PC-3 (cell line): Measurements from ENCODE around the gene TACR2. TPM values are rescaled to one million over a fixed set of nuclear protein-coding genes. Genes with fewer than 3 reads are reported as not detected.

Experiments
- ATAC-seq: fragments of 200-7000 bp; cut with Tn5 transposase; 2 replicates; pipeline ENCODE4 v1.9.1; 2020; ENCODE audit warnings: mild to moderate bottlenecking, moderate library complexity
- BruUV-seq: library from RNA; stranded (reverse); fragments of 400-500 nt; replicated peaks from 2 replicates; lab custom pipeline; 2021; lab: Mats Ljungman, UMichigan
- CTCF ChIA-PET: fragments of 300-600 bp; sonication (Branson Sonifier 250); formaldehyde crosslinking; loops from one replicate; lab custom pipeline; 2022; ENCODE audit warnings: antibody characterized with exemption; lab: Charles Lee
- POLR2A ChIA-PET: fragments of 300-600 bp; sonication (Branson Sonifier 250); formaldehyde crosslinking; loops from one replicate; lab custom pipeline; 2022; ENCODE audit warnings: antibody characterized with exemption; ENCODE audit not compliant: unreplicated experiment; lab: Charles Lee
- DNase-seq: peaks from one replicate; pipeline ENCODE4 v3.0.0-alpha.2; 2015
- H2AFZ ChIP-seq: fragments of 300-600 bp; sonication (generic); 2 replicates; pipeline ENCODE4 v1.6.0; 2016; ENCODE audit warnings: antibody characterized with exemption, low read length
- H3F3A ChIP-seq: fragments of 300-600 bp; sonication (generic); one replicate; pipeline ENCODE4 v1.6.0; 2017; ENCODE audit warnings: antibody characterized with exemption, low read length, control low read depth, mild to moderate bottlenecking; ENCODE audit not compliant: unreplicated experiment
- H3K27ac ChIP-seq: fragments of 300-600 bp; sonication (generic); 2 replicates; pipeline ENCODE4 v1.5.1; 2016; ENCODE audit warnings: mild to moderate bottlenecking, low read length
- H3K27me3 ChIP-seq: fragments of 300-600 bp; sonication (generic); 2 replicates; pipeline ENCODE4 v1.6.1; 2016; ENCODE audit warnings: low read length, mixed read lengths
- H3K36me3 ChIP-seq: fragments of 300-600 bp; sonication (generic); 2 replicates; pipeline ENCODE4 v1.6.1; 2016; ENCODE audit warnings: low read depth, mixed run types, low read length, mixed read lengths
- H3K4me1 ChIP-seq: fragments of 300-600 bp; sonication (generic); 2 replicates; pipeline ENCODE4 v1.5.1; 2016; ENCODE audit warnings: low read length; ENCODE audit not compliant: insufficient read depth
- H3K4me2 ChIP-seq: fragments of 300-600 bp; sonication (generic); 2 replicates; pipeline ENCODE4 v1.6.0; 2016; ENCODE audit warnings: low read length
- H3K4me3 ChIP-seq: fragments of 300-600 bp; sonication (generic); 2 replicates; pipeline ENCODE4 v1.5.1; 2016; ENCODE audit warnings: mild to moderate bottlenecking, low read length, mixed read lengths
- H3K79me2 ChIP-seq: fragments of 300-600 bp; sonication (generic); 2 replicates; pipeline ENCODE4 v1.6.1; 2017; ENCODE audit warnings: low read length, mixed read lengths
- H3K9ac ChIP-seq: fragments of 300-600 bp; sonication (generic); 2 replicates; pipeline ENCODE4 v1.6.0; 2016; ENCODE audit warnings: mild to moderate bottlenecking, low read length
- H3K9me2 ChIP-seq: fragments of 300-600 bp; sonication (generic); replicated peaks from 2 replicates; pipeline ENCODE4 v1.6.1; 2016; ENCODE audit warnings: mixed run types, low read length, mixed read lengths
- H3K9me3 ChIP-seq: fragments of 300-600 bp; sonication (generic); 2 replicates; pipeline ENCODE4 v1.6.1; 2016; ENCODE audit warnings: low read length, mixed read lengths
- H4K20me1 ChIP-seq: fragments of 300-600 bp; sonication (generic); 2 replicates; pipeline ENCODE4 v1.6.1; 2016; ENCODE audit warnings: low read length, mixed read lengths
- EZH2 ChIP-seq: fragments of 300-600 bp; sonication (generic); IDR thresholded peaks from one replicate; pipeline ENCODE4 v1.6.1; 2017; ENCODE audit warnings: antibody characterized with exemption, mild to moderate bottlenecking, low read length; ENCODE audit not compliant: unreplicated experiment
- EZH2phosphoT487 ChIP-seq: fragments of 300-600 bp; sonication (generic); IDR thresholded peaks from 2 replicates; pipeline ENCODE4 v1.6.1; 2018; ENCODE audit warnings: mild to moderate bottlenecking, antibody characterized with exemption, low read length, borderline replicate concordance
- intact Hi-C: fragments of 100-400 bp; cut with micrococcal nuclease; formaldehyde crosslinking; loops from 2 replicates; pipeline ENCODE4 v1.9.0; 2023
- total RNA-seq: library from RNA; depleted of rRNA; stranded (reverse); fragments of >200 nt; gene quantifications from 2 replicates; pipeline ENCODE4 v1.2.3, GENCODE V29; 2014
- TF ChIP-seq, protein P1 (sequence below): fragments of 300-600 bp; sonication (generic); conservative IDR thresholded peaks from 2 replicates; pipeline ENCODE4 v1.5.1; 2017; ENCODE audit warnings: antibody characterized with exemption, low read depth, mild to moderate bottlenecking, low read length

TACR2 gene
- total RNA-seq, 1 experiment from 2014 or later: 0.40 TPM

- Histone ChIP-seq H3K4me2 (no peak overlapping the region), H3K9me2 (no peaks in the 10 kb centered on the region), H4K20me1 (no peaks in the 10 kb centered on the region; the same call in 1 of the 2 replicates), H3K27me3 (no peaks in the 10 kb centered on the region), H3K79me2 (peaks cover 48% of the 10 kb centered on the region), H2AFZ (no peak overlapping the region), H3F3A (peaks cover 5% of the 10 kb centered on the region), H3K9me3 (no peaks in the 10 kb centered on the region), H3K27ac (no peak overlapping the region), H3K4me3 (no peak overlapping the region), H3K9ac (no peak overlapping the region), H3K36me3 (no peaks in the 10 kb centered on the region; the same call in 1 of the 2 replicates), H3K4me1 (peaks cover 46% of the 10 kb centered on the region)
- no peak for TF ChIP-seq EZH2phosphoT487
- TF ChIP-seq EZH2: no peak
- TF ChIP-seq, protein P1, sequence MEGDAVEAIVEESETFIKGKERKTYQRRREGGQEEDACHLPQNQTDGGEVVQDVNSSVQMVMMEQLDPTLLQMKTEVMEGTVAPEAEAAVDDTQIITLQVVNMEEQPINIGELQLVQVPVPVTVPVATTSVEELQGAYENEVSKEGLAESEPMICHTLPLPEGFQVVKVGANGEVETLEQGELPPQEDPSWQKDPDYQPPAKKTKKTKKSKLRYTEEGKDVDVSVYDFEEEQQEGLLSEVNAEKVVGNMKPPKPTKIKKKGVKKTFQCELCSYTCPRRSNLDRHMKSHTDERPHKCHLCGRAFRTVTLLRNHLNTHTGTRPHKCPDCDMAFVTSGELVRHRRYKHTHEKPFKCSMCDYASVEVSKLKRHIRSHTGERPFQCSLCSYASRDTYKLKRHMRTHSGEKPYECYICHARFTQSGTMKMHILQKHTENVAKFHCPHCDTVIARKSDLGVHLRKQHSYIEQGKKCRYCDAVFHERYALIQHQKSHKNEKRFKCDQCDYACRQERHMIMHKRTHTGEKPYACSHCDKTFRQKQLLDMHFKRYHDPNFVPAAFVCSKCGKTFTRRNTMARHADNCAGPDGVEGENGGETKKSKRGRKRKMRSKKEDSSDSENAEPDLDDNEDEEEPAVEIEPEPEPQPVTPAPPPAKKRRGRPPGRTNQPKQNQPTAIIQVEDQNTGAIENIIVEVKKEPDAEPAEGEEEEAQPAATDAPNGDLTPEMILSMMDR: no peak
- no peak for DNase-seq
- no peak for ATAC-seq
- no TSS peak for BruUV-seq
- intact Hi-C loops: no loop called here
- CTCF ChIA-PET: interaction anchor here (0.6 kb wide), 1 partner anchor 17 kb away, joined by 3 read pairs; no protein-coding TSS in a partner anchor
- POLR2A ChIA-PET: no interaction called here
Observed at GRCh38 chr10:69358148-69358795, 58.4 kb downstream of the TACR2 start.

DNA sequence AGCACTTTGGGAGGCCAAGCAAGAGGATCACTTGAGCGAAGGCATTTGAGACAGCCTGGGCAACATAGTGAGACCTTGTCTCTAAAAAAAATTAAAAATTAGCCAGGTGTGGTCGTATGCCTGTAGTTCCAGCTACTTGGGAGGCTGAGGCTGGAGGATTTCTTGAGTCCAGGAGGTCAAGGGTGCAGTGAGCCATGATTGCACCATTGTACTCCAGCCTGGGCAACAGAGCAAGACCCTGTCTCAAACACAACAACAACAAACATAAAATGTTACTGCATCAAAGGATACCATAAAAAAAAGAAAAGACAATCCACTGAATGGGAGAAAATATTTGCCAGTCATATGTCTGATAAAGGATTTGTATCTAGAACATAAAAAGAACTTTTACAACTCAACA is 60.5 kb downstream of the TACR2 start:
- ChIA-PET CTCF (no interaction called here), POLR2A (no interaction called here)
- Histone ChIP-seq H3K4me3 (no peak overlapping the region), H3K4me2 (no peak overlapping the region), H4K20me1 (no peaks in the 10 kb centered on the region; the same call in 1 of the 2 replicates), H3K36me3 (no peaks in the 10 kb centered on the region; the same call in 1 of the 2 replicates), H3K9me3 (no peaks in the 10 kb centered on the region), H3K9me2 (no peaks in the 10 kb centered on the region), H3K9ac (no peak overlapping the region), H3F3A (peaks cover 3% of the 10 kb centered on the region), H3K27ac (no peak overlapping the region), H3K27me3 (no peaks in the 10 kb centered on the region), H3K79me2 (peaks cover 49% of the 10 kb centered on the region), H2AFZ (no peak overlapping the region), H3K4me1 (peaks cover 37% of the 10 kb centered on the region)
- intact Hi-C loops: no loop called here
- DNase-seq (no peak), ATAC-seq (no peak)
- no TSS peak for BruUV-seq
- TF ChIP-seq, protein P1: no peak
- no peak for TF ChIP-seq EZH2
- no peak for TF ChIP-seq EZH2phosphoT487

- POLR2A ChIA-PET: no interaction called here
- Histone ChIP-seq H3K36me3 (peaks cover 5% of the 10 kb centered on the region), H3K27me3 (no peaks in the 10 kb centered on the region), H3K9ac (no peak overlapping the region), H3K4me2 (no peak overlapping the region), H3K79me2 (peaks cover 44% of the 10 kb centered on the region), H2AFZ (no peak overlapping the region), H3K9me3 (no peaks in the 10 kb centered on the region), H4K20me1 (no peaks in the 10 kb centered on the region), H3K4me1 (peaks cover 29% of the 10 kb centered on the region), H3K9me2 (no peaks in the 10 kb centered on the region), H3K27ac (no peak overlapping the region), H3K4me3 (no peak overlapping the region), H3F3A (peaks cover 8% of the 10 kb centered on the region)
- intact Hi-C loops: no loop called here
- no peak for DNase-seq
- BruUV-seq: no TSS peak
- no peak for ATAC-seq
- TF ChIP-seq EZH2phosphoT487: no peak
- TF ChIP-seq, protein P1: no peak
- no peak for TF ChIP-seq EZH2
- CTCF ChIA-PET: no interaction called here
Observed at GRCh38 chr10:69353977-69354635, 62.6 kb downstream of the TACR2 start.
